GM12892 (cell line): ENCODE measurements around the gene SCART1.
"Not testable (repeated sequence)": the region's sequence is repeated elsewhere in the genome, so short reads cannot be mapped to it uniquely, and the experiment has no call there.

ENCODE experiments used
- DNase-seq: peaks from one replicate; pipeline ENCODE4 v3.0.0; 2011; ENCODE audit not compliant: insufficient read length
- FAIRE-seq: peaks from 2 replicates; lab custom pipeline; 2011; peaks lifted over from hg19 to GRCh38; lab: Jason Lieb, UNC
- POLR2A ChIP-seq: IDR thresholded peaks from 2 replicates; pipeline ENCODE4 v1.6.1; 2011; ENCODE audit warnings: low read depth, low read length, control low read depth
- POLR2AphosphoS5 ChIP-seq: IDR thresholded peaks from 2 replicates; pipeline ENCODE4 v1.6.1; 2011; ENCODE audit warnings: low read depth, low read length, control low read depth
- TAF1 ChIP-seq: IDR thresholded peaks from 2 replicates; pipeline ENCODE4 v1.6.1; 2011; ENCODE audit warnings: low read depth, mild to moderate bottlenecking, control low read depth, low read length, borderline replicate concordance

The SCART1 gene

GRCh38 chr10:133440633-133441285 lies 13.0 kb upstream of the SCART1 start:
- DNase-seq (no peak), FAIRE-seq (no peak)
- TF ChIP-seq POLR2AphosphoS5 = no peak
- TF ChIP-seq TAF1 = no peak
- no peak for TF ChIP-seq POLR2A

GRCh38 chr10:133441356-133441755 lies 12.4 kb upstream of the SCART1 start:
- not testable (repeated sequence) for DNase-seq, FAIRE-seq

GRCh38 chr10:133441780-133442179 lies 12.0 kb upstream of the SCART1 start:
- DNase-seq (peak; percentile 19), FAIRE-seq (no peak)
- TF ChIP-seq POLR2A (no peak), TAF1 (no peak), POLR2AphosphoS5 (no peak)

- FAIRE-seq (no peak), DNase-seq (peak; percentile 13)
- TF ChIP-seq POLR2AphosphoS5 = no peak
- TF ChIP-seq TAF1 = no peak
- no peak for TF ChIP-seq POLR2A
Observed at GRCh38 chr10:133442191-133442966, 11.4 kb upstream of the SCART1 start.

GRCh38 chr10:133442967-133443924 lies 10.5 kb upstream of the SCART1 start:
- TF ChIP-seq TAF1 (no peak), POLR2A (no peak), POLR2AphosphoS5 (no peak)
- DNase-seq (no peak), FAIRE-seq (no peak)

GRCh38 chr10:133444342-133445267 lies 9.1 kb upstream of the SCART1 start:
- DNase-seq = no peak
- TF ChIP-seq POLR2AphosphoS5 (no peak), TAF1 (no peak), POLR2A (no peak)
- no peak for FAIRE-seq

GRCh38 chr10:133445268-133445732 lies 8.4 kb upstream of the SCART1 start:
- no peak for TF ChIP-seq POLR2AphosphoS5
- TF ChIP-seq TAF1 = no peak
- no peak for TF ChIP-seq POLR2A
- FAIRE-seq = no peak
- DNase-seq = peak; percentile 14

GRCh38 chr10:133445751-133446708 lies 7.7 kb upstream of the SCART1 start:
- peak; percentile 32 for DNase-seq
- TF ChIP-seq POLR2AphosphoS5 (no peak), TAF1 (no peak), POLR2A (no peak)
- FAIRE-seq = no peak

- DNase-seq = no peak
- FAIRE-seq = no peak
- TF ChIP-seq POLR2AphosphoS5 = no peak
Observed at GRCh38 chr10:133446979-133447378, 6.8 kb upstream of the SCART1 start.
